Parathyroid adenoma (tissue), 2 donors: ENCODE measurements around the gene FMO5.

ENCODE experiments used
- H2AFZ ChIP-seq: fragments of 300-600 bp; sonication (generic); one replicate; pipeline ENCODE4 v1.7.0; 2017; ENCODE audit warnings: antibody characterized with exemption, mild to moderate bottlenecking
- H3K27ac ChIP-seq: fragments of 300-600 bp; sonication (generic); one replicate; pipeline ENCODE4 v1.7.0; 2017
- H3K27me3 ChIP-seq: fragments of 300-600 bp; sonication (generic); one replicate; pipeline ENCODE4 v1.7.0; 2017; ENCODE audit warnings: low read length; ENCODE audit not compliant: control insufficient read depth, insufficient read depth
- H3K36me3 ChIP-seq: fragments of 300-600 bp; sonication (generic); one replicate; pipeline ENCODE4 v1.7.0; 2017; ENCODE audit warnings: low read length; ENCODE audit not compliant: control insufficient read depth, insufficient read depth
- H3K4me1 ChIP-seq: fragments of 300-600 bp; sonication (generic); one replicate; pipeline ENCODE4 v1.7.0; 2017; ENCODE audit warnings: control low read depth
- H3K4me2 ChIP-seq: fragments of 300-600 bp; sonication (generic); one replicate; pipeline ENCODE4 v1.7.0; 2017; ENCODE audit warnings: low read length
- H3K4me3 ChIP-seq: fragments of 300-600 bp; sonication (generic); one replicate; pipeline ENCODE4 v1.7.0; 2017; ENCODE audit warnings: low read depth, low read length
- H3K79me2 ChIP-seq: fragments of 300-600 bp; sonication (generic); one replicate; pipeline ENCODE4 v1.7.0; 2017; ENCODE audit warnings: control low read depth
- H3K9ac ChIP-seq: fragments of 300-600 bp; sonication (generic); one replicate; pipeline ENCODE4 v1.7.0; 2017; ENCODE audit warnings: mild to moderate bottlenecking
- H3K9me3 ChIP-seq: fragments of 300-600 bp; sonication (generic); one replicate; pipeline ENCODE4 v1.7.0; 2017; ENCODE audit warnings: low read length; ENCODE audit not compliant: control insufficient read depth
- TF ChIP-seq, protein P1 (sequence below): fragments of 300-600 bp; sonication (generic); IDR thresholded peaks from one replicate; pipeline ENCODE4 v1.7.0; 2017; ENCODE audit warnings: antibody characterized with exemption, mild to moderate bottlenecking
- donor health status: primary hyperparathyroidism.

The FMO5 gene

DNA sequence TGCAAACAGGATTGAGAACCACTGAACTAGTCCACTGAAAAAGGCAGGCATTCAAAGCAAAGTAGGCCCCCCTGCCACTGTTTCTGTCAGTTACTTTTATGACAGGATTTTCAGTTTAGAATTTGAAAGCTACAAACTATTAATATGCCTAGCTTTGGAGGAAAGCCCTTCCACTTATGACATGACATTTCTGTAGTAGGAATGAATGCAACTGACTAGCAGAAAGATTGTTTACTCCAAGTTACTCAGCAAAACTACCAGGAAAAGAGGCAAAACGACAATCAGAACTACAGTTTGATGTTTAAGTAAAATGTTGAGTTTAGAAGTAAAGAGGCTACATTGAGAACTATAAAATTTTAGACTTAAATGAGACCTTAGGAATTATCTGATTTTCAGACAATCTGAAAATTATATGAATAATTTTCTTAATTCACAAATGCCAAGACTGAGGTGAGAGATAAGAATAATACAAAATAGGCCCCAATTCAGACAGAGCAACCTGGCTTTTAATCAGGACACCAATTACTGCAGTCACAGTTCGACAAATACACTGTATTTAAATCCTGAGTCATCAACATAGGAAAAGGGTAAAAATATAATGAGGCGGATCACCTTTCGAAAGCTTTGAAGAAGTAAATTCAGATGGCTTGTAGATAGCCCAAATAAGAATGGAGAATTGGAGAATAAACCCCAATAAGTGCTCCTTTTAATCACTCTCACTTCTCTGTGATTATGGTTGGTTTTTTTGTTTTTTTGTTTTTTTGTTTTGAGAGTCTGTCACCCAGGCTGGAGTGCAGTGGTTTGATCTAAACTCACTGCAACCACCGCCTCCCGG, 55.1 kb downstream of the FMO5 start:
- peak overlapping the region; percentile 96 for H3K27ac ChIP-seq
- H3K79me2 ChIP-seq = peaks cover 15% of the 10 kb centered on the region
- peaks cover 6% of the 10 kb centered on the region for H3K4me1 ChIP-seq
- H3K9me3 ChIP-seq = no peaks in the 10 kb centered on the region
- H2AFZ ChIP-seq = no peak overlapping the region
- H3K4me3 ChIP-seq = peak overlapping the region; percentile 92
- TF ChIP-seq, protein P1, sequence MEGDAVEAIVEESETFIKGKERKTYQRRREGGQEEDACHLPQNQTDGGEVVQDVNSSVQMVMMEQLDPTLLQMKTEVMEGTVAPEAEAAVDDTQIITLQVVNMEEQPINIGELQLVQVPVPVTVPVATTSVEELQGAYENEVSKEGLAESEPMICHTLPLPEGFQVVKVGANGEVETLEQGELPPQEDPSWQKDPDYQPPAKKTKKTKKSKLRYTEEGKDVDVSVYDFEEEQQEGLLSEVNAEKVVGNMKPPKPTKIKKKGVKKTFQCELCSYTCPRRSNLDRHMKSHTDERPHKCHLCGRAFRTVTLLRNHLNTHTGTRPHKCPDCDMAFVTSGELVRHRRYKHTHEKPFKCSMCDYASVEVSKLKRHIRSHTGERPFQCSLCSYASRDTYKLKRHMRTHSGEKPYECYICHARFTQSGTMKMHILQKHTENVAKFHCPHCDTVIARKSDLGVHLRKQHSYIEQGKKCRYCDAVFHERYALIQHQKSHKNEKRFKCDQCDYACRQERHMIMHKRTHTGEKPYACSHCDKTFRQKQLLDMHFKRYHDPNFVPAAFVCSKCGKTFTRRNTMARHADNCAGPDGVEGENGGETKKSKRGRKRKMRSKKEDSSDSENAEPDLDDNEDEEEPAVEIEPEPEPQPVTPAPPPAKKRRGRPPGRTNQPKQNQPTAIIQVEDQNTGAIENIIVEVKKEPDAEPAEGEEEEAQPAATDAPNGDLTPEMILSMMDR = no peak
- no peaks in the 10 kb centered on the region for H3K36me3 ChIP-seq
- no peak overlapping the region for H3K9ac ChIP-seq
- no peaks in the 10 kb centered on the region for H3K27me3 ChIP-seq
- peak overlapping the region; percentile 80 for H3K4me2 ChIP-seq

DNA sequence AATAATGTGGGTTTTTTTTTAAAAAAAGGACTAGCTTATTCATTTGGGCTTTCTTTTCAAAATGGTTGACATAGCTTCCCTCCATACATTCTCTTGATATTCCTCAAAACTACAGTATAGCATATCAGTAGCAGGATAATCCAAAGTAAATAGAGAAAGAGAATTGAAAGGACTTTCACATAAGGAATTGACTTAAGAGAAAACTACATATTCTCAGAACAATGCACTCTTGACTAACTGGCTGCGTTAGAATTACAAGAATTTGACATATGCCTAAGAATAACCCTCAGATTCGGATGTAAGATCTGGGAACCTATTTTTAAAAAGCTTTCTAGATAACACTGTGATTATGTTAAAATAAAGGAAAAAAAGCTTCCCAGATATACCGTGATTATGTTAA, 56.0 kb downstream of the FMO5 start:
- Histone ChIP-seq H3K9me3 (no peaks in the 10 kb centered on the region), H3K27me3 (no peaks in the 10 kb centered on the region), H3K4me3 (no peak overlapping the region), H3K4me1 (peaks cover 6% of the 10 kb centered on the region), H3K9ac (no peak overlapping the region), H2AFZ (no peak overlapping the region), H3K79me2 (peaks cover 15% of the 10 kb centered on the region), H3K36me3 (no peaks in the 10 kb centered on the region), H3K27ac (no peak overlapping the region), H3K4me2 (peak overlapping the region; percentile 80)
- TF ChIP-seq, protein P1 = no peak

DNA sequence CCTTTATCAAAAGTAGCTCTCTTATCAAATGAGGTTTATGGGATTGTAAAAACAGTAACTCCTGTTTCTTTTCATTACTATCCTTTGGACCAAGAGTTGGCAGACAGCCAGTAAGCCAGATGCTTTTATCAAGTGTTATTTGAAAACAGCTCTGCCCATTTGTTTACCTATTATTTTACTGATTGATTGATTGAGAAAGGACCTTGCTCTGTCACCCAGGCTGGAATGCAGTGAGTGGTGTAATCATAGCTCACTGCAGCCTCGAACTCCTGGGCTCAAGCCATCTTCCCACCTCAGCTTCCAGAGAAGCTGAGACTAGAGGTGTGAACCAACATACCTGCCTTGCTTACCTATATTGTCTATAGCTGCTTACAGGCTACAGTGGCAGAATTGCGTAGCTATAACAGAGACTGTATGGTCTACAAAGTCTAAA, 56.5 kb downstream of the FMO5 start:
- Histone ChIP-seq H3K27ac (no peak overlapping the region), H3K9ac (no peak overlapping the region), H3K36me3 (no peaks in the 10 kb centered on the region), H3K9me3 (no peaks in the 10 kb centered on the region), H3K4me2 (peak overlapping the region; percentile 0), H3K4me3 (no peak overlapping the region), H3K27me3 (no peaks in the 10 kb centered on the region), H2AFZ (no peak overlapping the region), H3K4me1 (peaks cover 6% of the 10 kb centered on the region), H3K79me2 (peaks cover 15% of the 10 kb centered on the region)
- TF ChIP-seq, protein P1 = no peak

DNA sequence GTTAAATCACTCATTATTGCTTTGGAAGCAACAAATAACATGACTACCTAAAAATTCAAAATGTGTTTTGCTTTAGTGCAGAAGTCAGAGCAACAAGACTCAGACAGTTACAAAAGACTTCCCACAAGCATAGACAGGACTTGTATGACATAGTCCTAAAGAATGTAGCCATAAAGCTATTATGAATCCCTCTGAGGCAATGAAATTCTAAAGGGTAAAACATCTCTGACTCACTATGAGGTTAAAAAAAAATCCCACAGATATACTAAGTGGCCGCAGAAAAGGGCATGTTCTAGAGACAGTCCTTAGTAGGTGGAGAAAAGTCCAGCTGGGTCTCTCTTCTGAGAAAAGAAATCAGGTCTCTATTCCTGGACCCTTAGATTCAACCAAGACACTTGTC, 57.8 kb downstream of the FMO5 start:
- Histone ChIP-seq H3K9ac (no peak overlapping the region), H3K4me1 (no peaks in the 10 kb centered on the region), H3K79me2 (peaks cover 18% of the 10 kb centered on the region), H3K4me3 (no peak overlapping the region), H2AFZ (no peak overlapping the region), H3K9me3 (no peaks in the 10 kb centered on the region), H3K36me3 (no peaks in the 10 kb centered on the region), H3K27ac (no peak overlapping the region), H3K4me2 (no peak overlapping the region), H3K27me3 (no peaks in the 10 kb centered on the region)
- TF ChIP-seq, protein P1 = no peak

DNA sequence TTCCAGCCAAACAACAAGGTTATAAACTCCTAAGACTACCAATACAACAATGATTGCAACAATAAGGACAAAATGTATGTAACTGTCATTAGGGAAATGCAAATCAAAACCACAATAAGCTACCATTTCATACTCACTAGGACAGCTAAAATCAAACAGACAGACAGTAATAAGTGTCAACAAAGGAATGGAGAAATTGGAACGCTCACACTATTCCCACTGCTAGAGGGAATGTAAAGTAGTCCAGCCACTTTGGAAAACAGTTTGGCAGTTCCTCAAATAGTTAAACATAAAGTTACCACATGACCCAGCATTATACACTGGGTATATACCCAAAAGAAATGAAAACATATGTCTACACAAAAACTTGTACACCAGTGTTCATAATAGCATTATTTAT, 62.1 kb downstream of the FMO5 start:
- TF ChIP-seq, protein P1 = no peak
- no peaks in the 10 kb centered on the region for H3K36me3 ChIP-seq
- H3K4me2 ChIP-seq = no peak overlapping the region
- no peaks in the 10 kb centered on the region for H3K9me3 ChIP-seq
- no peak overlapping the region for H3K9ac ChIP-seq
- no peak overlapping the region for H2AFZ ChIP-seq
- H3K79me2 ChIP-seq = peaks cover 11% of the 10 kb centered on the region
- no peak overlapping the region for H3K27ac ChIP-seq
- H3K4me1 ChIP-seq = no peaks in the 10 kb centered on the region
- no peak overlapping the region for H3K4me3 ChIP-seq
- H3K27me3 ChIP-seq = no peaks in the 10 kb centered on the region
